T-helper 1 cell (primary cell): ENCODE results near the gene MTA2.
"Not testable (repeated sequence)": the region's sequence is repeated elsewhere in the genome, so short reads cannot be mapped to it uniquely, and the experiment has no call there.

Experiments used
- DNase-seq, 5 donors: peaks; one replicate each; pipeline ENCODE4 v3.0.0-alpha.2; 2012 to 2020

The MTA2 gene

GRCh38 chr11:62565100-62565802, 36.4 kb downstream of the MTA2 start:
- no peak for DNase-seq

GRCh38 chr11:62561677-62562230, 39.9 kb downstream of the MTA2 start:
- not testable (repeated sequence) for DNase-seq

GRCh38 chr11:62560566-62561103, 41.0 kb downstream of the MTA2 start:
- DNase-seq, result peak; percentile 56 to 78 (median 72)

- not testable (repeated sequence) for DNase-seq
These were observed 42.0 kb downstream of the MTA2 start for GRCh38 chr11:62559626-62560025.

DNA sequence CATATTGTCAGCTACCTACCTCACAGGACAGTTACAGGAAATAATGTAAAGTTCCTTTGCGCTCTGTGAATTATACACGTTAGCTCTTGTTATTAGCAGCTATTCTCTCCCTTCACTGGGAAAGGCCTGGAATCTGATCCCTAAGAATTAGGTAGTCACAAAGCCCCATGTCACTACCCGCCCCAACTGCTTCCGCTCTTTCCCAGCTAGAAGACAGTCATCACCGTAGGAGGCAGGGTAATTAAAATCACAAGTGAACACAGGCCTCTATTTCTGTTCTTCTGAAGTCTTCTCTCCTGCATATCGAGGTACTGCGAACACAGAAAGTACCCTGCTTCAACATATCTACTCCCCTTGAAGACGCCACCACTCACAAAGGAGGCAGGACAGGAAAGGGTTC, 42.5 kb downstream of the MTA2 start:
- no peak for DNase-seq

DNA sequence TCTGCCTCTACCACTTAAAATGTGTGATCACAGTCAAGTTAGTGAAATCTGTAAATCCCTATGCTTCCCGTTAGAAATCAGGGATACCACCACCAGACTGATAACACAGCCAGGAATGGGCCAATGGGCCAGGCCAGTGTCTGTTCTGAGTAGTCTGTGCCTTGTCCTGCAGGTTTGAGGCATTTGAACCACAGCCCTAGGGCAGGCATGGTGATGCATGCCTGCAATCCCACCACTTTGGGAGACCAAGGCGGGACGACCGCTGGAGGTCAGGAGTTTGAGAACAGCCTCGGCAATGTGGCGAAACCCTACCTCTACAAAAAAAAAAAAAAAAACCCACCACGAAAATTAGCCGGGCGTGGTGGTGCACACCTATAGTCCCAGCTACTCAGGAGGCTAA, 43.0 kb downstream of the MTA2 start:
- DNase-seq, result no peak

DNA sequence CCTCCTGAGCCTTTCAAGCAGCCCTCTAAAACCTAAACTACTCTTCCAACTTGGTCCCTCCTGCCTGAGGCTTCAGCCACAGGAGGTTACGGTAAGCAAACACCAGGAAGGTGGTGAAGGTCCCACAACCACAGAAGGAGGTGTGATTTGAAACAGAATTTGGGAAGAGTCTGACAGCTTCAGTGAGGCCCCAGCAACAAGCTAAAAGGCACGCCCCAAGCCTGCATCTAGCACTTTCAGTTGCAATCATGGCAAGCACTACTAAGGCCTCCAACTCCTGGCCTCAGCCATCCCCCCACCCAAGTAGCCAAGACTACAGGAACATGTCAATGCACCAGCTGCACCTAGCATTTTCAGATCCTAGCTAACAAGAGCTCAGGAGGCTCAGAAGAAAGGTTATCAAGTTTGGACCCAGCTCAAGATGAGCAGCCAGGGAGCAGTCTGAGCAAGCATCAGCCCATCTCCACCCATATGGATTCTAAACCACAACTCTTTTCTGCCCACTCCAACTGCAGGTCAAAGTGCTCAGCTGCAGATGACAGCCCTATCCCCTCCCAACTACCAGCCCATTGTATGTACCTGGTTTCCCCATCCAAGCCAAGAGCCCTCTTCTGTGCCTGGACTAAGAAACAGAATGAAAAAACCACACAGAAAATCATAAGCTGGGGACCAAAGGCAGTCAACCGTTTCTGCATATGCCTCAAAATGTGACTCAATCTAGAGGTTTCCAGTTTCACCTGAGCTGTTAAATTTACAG, 44.6 kb downstream of the MTA2 start:
- DNase-seq, result peak in 2 of 5 donors; percentile 39 to 95

- peak; percentile 66 to 96 (median 78) for DNase-seq
These were observed 45.4 kb downstream of the MTA2 start for GRCh38 chr11:62556108-62556874.

DNA sequence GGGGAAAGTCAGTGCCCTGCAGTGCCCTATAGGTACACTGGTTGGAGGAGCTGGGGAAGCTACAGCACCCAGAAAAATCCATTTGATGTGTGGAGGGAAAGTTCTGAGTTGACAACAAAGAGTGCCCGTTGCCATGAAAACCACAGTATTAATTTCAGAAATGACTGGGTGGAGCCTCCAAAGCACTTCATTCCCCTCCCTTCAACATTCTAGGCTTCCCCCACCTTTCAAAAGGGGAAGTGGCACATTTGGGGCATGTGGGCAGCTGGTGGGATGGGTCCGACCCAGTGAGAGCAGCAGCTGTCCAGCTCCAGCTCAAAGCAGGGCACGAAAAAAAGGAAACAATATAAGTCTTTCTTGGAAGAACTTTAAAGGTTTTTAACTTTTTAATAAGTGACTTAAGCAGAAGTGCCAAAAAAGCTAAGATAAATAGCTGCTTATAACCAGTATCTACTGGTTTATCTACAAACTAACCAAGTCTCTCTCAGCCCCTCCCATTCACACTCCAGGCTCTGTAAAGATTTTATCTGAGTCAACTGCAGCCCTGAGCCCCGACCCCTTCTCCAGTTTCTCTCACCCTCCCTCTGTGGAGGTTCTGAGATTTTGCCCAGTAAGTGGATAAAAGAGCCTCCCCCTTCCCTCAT, 46.1 kb downstream of the MTA2 start:
- DNase-seq, result peak; percentile 44 to 84 (median 71)

DNA sequence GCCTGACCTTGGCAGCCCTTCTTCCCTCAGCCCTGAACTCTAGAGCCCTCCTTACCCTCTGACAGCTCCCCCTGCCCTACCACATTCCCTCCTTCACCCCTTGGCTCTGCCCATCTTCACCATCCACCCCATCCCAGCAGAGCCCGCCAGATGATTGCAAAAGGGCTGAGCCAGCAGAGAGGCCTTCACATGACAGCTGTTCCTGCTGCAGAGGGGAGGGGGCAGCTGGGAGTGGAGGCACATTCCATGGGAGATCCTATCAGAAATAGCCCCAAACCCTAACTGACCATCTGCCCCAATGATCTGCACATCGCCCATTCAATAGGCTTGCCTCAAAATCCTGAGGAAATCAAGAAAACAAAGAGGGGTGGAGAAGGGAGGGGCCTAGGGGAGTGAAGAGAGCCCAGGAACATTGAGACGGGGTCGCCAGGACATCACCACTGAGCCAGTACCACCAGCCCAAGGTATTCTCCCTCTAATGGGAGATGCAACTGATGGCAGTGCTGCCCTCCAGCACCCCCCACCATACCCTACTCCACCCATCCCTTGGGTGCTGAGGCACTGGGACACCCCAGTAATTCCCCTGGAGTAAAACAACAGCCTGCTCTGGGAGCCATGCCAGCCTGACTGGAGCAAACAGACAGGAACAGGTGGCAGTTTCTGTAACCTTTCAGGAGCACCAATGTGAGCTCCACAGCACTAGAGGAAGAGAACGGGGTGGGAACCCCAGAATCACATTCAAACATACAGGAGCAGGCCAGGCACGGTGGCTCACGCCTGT, 47.1 kb downstream of the MTA2 start:
- no peak for DNase-seq

- DNase-seq, result no peak
These were observed 47.8 kb downstream of the MTA2 start for GRCh38 chr11:62553839-62554361.

- DNase-seq, result peak; percentile 48 to 77 (median 65)
These were observed 48.4 kb downstream of the MTA2 start for GRCh38 chr11:62553080-62553838.

- no peak for DNase-seq
These were observed 49.1 kb downstream of the MTA2 start for GRCh38 chr11:62552485-62553079.

DNA sequence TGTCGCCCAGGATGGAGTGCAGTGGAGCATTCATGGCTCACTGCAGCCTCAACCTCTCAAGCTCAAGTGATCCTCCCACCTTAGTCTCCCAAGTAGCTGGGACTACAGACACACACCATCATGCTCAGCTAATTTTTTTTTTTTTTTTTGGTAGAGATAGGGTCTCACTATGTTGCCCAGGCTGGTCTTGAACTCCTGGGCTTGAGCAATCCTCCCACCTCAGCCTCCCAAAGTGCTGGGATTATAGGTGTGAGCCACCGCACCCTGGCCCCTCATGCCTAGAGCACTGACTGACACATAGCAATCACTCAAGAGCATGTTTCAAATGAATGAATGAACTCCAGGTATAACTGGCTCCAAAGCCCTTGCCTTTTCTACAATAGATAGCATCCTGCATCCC, 51.2 kb downstream of the MTA2 start:
- DNase-seq, result not testable (repeated sequence)

DNA sequence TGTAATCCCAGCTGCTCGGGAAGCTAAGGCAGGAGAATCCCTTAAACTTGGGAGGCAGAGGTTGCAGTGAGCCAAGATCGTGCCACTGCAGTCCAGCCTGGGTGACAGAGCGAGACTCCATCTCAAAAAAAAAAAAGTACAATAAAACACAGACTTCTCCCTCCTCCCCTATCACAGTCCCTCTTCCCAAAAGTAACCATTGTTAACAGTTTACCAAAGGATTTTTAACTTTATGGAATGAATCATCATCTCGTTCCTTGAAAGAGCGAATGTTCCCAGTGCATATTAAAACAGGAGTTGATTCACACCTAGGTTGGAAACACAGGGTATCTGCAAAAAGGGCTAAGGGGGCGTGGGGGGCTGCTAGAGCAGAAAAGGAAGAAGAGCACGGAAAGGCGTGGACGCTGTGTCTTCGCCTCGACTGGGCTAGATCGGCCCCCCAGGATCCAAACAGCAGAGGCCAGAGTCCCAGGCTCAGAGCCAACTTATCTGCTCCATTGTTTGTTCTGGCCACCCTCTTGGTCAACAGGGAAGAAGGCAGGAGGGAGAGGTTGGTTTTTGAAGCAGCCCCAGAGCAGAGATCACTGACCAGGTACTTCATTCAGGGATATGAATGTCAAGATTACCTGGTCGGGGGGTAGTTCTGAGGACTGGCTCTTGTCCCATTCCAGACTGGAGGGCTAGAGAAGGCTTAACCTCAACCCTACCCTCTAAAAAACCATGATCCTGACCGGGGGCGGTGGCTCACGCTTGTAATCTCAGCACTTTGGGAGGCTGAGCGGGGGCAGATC, 52.9 kb downstream of the MTA2 start:
- no peak for DNase-seq

DNA sequence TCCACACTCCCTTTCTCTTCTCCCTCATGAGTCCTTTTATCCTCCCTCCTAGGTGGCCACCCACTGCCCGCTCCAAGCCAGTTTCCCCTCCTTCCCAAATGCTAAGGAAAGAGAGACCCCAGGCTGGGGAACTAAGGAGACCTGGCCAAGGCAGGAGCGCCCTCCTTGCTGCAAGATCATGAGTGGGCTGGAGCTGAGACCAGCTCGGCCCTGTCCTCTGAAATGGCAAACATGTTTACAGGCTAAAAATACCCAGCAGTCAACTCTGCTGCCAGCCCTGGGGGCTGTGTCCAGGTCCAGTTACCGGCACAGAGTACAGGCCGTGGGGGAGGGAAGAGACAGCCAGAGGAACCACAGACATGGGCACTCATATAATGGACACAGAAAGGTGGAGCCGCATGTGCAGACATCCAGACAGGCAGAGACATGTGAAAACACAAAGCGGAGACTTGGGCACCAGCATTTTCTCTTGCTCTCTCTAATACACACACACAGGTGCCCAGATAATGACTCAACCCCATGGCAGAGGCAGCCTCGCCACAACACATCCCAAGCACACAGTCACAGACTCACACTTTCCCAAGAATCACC, 53.9 kb downstream of the MTA2 start:
- no peak for DNase-seq

DNA sequence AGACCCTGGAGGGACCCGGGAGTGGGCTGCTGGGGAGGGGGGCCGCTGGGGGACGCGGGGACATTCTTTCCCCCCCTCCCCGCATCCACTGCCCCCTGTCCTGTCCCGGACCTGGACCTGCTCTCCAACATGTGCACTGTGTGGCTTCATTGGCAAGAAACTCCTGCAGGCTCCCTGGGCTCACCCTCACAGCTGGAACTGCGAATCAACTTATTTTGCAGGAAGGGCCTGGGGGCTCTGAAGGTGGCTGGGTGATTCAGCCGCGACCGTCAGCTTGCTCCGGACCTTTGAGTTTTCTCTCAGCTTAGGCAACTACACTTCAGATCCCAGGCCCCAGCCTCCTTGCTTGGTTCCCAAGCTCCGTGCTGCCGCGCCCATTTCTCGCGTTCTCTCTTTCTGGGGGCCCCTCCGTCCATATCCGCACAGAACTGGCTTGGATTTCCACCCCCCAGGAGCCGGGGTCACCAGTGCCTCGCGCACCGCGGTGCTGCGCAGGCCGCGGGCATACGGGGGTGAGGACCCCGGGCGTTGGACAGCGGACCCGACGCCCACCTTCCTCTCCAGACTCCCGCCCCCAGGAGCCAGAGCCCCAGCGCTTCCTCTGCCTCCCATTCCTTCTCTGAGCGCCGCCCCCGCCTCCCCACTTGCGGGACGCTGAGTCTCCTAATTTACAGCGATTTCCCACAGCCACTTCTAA, 54.6 kb downstream of the MTA2 start:
- DNase-seq, result no peak
